GM15510 (cell line): ENCODE measurements around the gene PARD6A.

ENCODE experiments used
- POLR2A ChIP-seq: IDR thresholded peaks from 3 replicates; pipeline ENCODE4 v1.6.1; 2011; ENCODE audit warnings: borderline replicate concordance; ENCODE audit not compliant: insufficient read length; ENCODE audit errors: extremely low read depth

PARD6A gene, protein sequence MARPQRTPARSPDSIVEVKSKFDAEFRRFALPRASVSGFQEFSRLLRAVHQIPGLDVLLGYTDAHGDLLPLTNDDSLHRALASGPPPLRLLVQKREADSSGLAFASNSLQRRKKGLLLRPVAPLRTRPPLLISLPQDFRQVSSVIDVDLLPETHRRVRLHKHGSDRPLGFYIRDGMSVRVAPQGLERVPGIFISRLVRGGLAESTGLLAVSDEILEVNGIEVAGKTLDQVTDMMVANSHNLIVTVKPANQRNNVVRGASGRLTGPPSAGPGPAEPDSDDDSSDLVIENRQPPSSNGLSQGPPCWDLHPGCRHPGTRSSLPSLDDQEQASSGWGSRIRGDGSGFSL

DNA sequence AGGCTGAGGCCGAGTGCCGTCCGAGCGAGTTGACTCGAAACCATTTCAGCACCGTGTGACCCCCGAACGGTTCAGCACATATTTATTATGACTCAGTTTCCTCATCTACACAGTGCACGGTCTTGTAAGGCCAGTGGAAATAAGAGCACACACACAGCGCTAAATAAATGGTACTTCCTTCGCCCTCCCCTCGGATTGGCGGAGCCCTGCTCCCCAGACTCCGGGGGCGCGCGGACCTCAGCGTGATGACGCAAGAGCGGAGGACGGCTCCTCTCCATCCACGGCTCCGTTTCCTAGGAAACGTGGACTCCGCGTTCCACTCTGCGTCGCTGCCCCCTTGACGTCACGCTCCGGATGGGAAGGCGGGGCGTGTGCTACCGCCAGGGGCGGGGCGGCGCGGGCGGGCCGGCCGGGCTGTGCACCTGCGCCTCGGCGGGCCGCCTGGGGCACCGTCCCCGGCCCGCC lies at the start of gene PARD6A:
Gene PARD6A (plus strand): TSS at position 397 of the 465 bp plus-strand sequence. CDS start 79 bp downstream, outside the sequence.
- no peak for TF ChIP-seq POLR2A

DNA sequence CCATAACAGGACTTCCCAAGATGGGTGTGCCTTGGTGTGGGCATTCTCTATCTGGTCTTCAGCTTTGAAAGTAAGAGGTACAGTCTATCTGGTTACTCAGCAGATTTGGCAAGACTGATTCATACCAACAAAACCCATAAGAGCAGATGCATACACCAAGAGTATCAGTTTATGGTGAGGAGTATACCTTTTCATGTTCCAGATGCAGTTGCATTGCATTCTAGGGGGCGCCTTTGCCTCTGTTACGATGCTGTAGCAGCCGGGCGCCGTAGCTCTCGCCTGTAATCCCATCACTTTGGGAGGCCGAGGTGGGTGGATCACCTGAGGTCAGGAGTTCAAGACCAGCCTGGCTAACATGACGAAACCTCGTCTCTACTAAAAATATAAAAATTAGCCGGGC lies 47.0 kb upstream of the PARD6A start:
- TF ChIP-seq POLR2A: no peak

DNA sequence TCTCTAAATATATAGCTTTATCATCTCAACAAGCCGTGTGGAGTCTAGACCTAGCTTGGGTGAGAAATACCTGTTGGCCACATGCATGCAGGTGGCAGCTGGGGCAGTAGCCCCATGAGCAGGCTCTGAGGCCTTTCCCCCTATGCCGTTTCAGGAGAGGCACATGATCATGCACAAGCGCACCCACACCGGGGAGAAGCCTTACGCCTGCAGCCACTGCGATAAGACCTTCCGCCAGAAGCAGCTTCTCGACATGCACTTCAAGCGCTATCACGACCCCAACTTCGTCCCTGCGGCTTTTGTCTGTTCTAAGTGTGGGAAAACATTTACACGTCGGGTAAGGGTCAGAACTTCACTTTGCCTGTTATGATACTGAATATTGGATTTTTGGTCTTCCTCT lies 32.5 kb upstream of the PARD6A start:
- no peak for TF ChIP-seq POLR2A

DNA sequence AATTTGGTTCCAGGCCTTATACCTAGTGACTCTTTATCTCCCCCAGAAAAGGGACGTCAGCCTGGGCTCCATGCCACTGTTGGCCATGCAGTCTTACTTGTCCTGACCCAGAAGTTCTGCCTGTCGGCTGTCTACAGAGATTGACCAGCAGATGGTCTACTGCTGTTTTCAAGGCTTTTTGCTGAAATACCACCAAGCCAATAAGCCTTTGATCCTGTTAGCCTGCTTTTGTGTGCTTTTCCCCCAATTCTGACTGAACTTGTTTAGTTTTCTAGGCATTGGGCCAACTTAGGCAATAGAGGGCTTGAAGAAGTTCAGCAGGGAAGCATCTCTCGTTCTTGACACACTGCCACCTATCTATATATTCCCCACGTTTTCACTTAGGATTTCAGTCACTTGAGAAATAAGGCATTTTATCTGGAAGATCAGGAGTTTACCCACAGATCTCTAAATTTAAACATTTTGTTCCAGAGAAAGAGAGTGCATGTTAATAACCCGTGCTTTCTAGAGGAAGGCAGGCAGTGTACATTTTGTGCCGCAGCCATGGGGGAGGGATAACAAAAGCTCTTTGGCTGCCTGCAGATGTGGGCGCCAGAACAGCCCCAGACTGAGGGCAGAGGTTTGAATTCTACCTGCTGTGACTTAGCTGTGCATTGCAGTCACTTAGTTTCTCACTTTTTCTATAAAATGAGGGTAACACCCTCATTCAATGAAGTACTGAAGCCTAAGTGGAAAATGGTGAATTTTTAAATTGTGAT lies 28.2 kb upstream of the PARD6A start:
- no peak for TF ChIP-seq POLR2A

DNA sequence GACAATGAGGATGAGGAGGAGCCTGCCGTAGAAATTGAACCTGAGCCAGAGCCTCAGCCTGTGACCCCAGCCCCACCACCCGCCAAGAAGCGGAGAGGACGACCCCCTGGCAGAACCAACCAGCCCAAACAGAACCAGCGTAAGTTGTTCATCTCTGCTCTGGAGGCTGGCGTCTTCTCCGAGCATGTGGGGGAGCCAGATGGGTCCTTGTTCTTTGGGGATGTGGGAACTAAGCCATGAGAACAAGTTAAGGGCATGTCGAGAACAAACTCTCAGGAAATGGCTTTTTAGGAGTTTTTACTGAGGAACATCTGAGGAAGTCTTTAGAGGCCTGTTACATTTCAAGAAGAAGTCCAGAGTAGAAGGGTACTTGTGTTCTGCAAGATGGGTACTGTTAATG lies 24.0 kb upstream of the PARD6A start:
- TF ChIP-seq POLR2A: no peak

DNA sequence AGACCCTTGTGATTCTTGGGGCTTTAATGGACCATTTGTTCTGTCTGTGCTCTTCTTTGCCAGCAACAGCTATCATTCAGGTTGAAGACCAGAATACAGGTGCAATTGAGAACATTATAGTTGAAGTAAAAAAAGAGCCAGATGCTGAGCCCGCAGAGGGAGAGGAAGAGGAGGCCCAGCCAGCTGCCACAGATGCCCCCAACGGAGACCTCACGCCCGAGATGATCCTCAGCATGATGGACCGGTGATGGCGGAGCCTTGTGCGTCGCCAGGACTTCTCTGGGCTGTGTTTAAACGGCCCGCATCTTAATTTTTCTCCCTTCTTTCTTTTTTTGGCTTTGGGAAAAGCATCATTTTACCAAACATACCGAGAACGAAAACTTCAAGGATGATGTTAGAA lies 23.1 kb upstream of the PARD6A start:
- TF ChIP-seq POLR2A: no peak

DNA sequence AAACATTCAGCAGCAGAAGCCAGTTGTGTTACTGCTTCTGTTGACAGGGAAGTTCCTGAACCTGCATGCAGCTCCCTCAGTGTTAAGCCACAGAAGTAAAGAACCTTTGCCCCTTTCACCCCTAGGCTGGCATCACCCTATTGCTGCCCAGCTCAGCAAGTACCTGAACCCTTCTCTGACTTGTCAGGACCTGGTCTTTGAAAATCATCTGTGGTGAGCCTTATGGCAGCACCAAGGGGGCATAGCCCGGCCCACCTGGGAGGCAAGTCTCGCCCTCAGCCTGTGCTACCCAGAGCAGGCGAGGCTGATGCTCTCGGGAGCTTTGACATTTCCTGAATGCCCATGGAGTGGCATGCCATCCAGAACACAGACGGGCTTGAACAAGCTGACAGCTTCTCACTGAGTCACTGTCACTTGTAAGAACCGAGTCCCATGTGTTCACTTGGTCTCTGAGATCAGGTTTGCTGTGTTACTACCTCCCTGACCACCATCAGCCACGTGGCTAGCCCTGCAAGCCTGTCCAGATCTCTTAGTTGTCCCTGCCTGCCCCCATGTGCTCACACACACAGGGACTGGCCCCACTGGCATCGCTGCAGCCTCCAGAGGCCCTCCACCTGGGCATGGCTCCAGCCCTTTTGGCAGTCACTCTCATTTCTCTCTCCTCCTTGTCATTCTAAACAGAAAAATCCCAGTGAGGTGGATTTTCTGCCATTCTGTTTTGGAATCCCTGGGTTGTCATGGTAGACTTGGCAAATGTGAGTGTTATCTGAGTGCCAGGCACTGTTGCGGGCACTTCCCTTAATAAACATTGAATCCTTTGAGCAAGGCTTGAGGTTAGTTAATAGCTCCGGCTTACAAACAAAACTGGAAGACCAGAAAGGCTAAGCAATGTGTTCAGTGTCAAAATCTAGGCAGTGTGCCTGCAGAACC lies 18.7 kb upstream of the PARD6A start:
- no peak for TF ChIP-seq POLR2A

DNA sequence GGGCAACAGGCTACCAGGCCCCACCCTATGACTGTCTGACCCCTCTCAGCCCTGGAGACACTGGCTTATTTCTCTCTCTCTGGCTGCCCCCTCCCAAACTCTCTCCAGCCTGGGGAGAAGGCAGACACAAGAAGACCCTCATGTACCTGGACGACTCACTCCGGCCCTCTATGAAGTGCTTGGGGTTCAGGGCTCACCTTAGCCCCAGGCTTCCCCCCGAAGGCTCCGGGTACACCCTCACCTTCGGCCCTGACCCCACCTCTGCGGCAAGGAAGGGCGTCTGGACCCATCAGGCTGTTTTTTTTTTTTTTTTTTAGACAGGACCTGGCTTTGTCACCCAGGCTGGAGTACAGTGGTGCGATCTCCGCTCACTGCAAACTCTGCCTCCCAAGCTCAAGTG lies 16.7 kb upstream of the PARD6A start:
- no peak for TF ChIP-seq POLR2A

DNA sequence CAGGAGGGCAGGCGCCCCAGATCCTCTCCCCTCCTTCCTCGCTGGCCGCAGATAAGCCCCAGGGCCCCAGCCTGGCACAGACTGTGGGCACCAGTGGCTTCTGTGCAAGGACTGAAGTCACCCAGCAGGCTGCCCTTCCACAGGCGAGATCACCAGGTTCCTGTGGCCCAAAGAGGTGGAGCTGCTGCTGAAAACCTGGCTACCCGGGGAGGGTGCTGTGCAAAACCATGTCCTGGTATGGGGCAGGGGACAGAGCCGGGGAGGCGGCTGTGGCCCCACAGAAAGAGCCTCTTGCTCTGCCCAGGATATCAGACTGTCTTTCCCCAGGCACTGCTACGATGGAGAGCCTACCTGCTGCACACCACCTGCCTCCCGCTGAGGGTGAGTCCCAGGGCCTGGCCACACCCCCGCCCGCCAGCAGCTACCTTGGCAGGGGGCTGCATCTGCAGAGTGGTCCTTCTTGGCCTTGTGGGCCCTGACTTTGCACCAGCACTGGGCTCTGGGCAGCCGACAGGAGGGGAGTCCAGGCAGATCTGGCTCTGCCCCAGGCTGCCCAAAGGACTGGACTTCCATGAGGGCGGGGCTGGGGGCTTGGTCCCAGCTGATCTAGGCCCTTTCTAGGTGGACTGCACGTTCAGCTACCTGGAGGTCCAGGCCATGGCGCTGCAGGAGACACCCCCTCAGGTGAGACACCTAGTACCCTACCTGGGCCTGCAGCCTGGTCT lies 15.2 kb upstream of the PARD6A start:
- no peak for TF ChIP-seq POLR2A

DNA sequence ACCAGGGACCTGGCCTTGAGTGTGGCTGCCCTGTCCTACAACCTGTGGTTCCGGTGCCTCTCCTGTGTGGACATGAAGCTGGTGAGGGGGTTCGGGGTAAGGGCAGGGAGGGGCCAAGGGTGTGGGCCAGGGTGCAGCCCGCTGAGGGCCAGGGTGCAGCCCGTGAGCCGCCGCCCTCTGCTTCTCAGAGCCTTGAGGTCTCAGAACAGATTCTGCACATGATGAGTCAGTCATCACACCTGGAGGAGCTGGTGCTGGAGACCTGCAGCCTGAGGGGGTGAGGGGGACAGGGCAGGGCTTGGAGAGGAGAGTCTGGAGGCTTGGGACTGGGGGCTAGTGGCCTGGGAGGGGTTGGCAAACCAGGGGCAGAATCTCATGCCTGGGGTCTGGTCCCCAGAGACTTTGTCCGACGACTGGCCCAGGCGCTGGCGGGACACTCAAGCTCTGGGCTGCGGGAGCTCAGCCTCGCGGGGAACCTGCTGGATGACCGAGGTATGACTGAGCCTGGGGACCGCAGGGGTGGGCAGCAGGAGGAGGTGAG lies 13.6 kb upstream of the PARD6A start:
- TF ChIP-seq POLR2A: no peak

DNA sequence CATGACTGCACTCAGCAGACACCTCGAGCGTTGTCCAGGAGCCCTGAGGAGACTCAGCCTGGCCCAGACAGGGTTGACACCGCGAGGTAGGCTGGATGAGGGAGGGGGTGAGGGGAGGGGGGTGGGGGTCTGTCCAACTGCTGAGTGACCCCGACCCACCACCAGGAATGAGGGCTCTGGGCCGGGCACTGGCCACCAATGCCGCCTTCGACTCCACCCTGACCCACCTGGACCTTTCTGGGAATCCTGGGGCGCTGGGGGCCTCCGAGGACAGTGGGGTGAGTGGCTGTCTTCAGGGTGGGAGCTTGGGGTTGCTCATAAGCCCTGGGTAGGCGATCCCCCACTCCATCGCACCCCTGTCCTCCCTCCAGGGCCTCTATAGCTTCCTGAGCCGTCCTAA lies 13.1 kb upstream of the PARD6A start:
- no peak for TF ChIP-seq POLR2A

DNA sequence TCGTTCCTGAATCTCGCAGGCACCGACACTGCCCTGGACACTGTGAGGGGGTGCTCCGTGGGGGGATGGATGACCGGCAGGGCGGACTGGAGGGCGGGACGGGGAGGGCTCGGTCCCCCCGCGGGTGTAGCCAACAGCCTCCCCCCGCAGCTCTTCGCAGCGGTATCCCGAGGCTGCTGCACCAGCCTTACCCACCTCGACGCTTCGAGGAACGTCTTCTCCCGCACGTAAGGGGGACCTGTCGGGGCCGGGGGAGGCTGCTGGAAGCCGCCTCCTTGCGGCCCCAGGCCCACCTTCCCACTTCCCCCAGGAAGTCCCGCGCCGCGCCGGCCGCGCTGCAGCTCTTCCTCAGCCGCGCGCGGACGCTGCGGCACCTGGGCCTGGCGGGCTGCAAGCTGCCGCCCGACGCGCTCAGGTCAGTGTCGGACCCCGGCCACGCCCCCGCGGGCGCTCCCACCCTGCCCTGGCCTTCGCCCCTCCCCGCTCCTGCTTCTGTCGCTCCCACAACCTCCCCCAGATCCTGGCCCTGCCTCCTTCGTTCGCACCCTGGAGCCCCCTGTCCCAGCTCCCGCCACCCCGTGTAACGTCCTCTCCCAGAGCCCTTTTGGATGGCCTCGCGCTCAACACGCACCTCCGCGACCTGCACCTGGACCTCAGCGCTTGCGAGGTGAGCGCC lies 12.5 kb upstream of the PARD6A start:
- no peak for TF ChIP-seq POLR2A

DNA sequence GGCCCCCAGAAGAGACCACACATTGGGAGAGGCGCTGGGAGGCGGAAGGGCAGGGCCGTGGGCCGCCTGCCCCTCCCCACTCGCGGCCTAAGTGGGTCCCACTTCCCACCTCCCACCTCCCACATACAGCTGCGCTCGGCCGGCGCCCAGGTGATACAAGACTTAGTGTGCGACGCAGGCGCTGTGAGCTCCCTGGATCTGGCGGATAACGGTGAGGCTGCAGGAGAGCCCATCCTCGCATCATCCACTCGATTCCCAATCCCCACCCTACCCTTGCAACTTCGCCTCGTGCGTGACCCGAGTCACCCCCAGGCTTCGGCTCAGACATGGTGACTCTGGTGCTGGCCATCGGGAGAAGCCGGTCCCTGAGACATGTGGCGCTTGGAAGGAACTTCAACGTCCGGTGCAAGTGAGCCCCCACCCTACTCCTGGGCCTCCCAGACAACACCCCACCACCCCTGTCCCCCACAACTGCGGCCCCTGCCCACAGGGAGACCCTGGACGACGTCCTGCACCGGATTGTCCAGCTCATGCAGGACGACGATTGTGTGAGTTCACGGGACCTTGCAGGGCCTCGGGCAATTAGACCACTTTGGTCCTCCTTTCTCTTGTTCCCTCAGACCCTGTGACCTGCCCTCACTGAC lies 11.9 kb upstream of the PARD6A start:
- TF ChIP-seq POLR2A: no peak
